GM19463 (cell line): ENCODE data around the gene OTOF.

Source experiments
- ATAC-seq: cut with Tn5 transposase; IDR thresholded peaks from one replicate; pipeline ENCODE4 v1.9.1; 2021; ENCODE audit warnings: mild to moderate bottlenecking, moderate library complexity; ENCODE audit not compliant: unreplicated experiment

Gene OTOF

DNA sequence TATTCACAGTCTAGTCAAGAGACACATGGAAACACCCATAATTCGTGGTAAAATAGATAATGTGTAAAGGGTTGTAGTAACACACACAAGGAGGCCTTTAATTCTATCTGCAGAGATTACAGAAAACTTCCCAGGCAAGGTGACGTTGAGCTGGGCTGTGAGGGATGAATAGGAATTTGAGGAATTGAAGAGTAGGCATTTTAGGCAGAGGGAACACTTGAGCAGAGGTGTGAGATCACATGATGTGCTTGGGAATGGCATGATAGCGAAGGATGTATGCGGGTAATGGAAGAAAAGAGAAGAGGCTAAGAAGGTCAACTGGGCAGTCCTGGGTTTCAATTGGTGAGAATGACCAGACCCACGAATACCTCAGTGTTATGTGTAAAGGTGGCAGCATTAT, 56.0 kb downstream of the OTOF start:
- ATAC-seq: no peak

DNA sequence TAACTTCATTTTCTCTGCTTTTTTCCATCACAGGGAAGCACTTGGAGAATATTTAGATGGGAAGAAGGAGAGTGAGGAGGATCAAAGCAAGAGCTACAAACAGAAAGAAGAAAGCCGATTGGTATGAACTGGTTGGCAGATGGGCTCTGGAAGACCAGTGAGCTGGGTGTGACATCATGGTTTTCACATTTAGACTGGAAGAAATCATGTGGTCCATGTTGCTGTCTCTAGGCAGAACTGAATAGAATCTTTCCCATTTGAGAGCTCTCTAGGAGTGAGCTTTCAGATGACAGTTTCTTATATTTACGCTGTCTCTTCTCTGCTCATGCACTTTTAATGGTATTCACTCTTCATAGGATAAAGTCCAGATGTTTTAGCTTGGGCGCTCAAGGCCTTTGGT, 63.6 kb downstream of the OTOF start:
- no peak for ATAC-seq

DNA sequence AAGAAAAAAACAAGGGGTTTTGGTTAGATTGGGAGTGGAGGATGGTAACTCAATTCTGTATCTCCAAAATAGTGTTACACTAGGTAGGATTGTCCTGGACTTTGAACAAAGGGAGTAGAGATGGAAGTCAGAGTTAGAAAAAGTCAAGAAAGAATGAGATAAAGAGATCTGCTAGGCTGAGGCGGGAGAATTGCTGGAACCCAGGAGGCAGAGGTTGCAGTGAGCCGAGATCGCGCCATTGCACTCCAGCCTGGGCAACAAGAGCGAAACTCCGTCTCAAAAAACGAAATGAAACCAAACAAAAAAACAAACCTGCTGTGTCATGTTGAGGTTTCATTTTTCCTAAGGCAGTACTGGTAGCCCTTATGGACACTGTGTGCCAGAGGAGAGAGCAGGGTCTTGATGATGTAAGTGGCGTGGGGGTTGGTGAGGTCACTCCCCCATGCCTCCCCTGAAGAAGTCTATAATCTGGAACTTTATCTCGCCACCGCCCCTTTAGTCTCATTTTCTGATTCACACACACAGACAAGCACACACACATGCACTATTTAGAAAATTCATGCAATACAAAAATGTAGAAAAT, 65.7 kb downstream of the OTOF start:
- peak; percentile 95 for ATAC-seq

DNA sequence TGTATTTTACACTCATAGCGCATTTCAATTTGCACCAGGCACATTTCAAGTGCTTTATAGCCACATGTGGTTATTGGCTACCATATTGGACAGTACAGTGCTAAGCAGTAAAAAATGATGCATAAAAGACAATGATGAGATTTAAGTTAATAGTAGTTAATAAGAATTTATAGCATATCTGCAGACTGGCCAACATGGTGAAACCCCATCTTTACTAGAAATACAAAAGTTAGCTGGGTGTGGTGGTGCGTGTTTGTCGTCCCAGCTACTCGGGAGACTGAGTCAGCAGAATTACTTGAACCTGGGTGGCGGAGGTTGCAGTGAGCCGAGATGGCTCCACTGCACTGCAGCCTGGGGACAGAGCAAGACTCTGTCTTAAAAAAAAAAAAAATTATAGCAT, 66.5 kb downstream of the OTOF start:
- ATAC-seq: no peak

DNA sequence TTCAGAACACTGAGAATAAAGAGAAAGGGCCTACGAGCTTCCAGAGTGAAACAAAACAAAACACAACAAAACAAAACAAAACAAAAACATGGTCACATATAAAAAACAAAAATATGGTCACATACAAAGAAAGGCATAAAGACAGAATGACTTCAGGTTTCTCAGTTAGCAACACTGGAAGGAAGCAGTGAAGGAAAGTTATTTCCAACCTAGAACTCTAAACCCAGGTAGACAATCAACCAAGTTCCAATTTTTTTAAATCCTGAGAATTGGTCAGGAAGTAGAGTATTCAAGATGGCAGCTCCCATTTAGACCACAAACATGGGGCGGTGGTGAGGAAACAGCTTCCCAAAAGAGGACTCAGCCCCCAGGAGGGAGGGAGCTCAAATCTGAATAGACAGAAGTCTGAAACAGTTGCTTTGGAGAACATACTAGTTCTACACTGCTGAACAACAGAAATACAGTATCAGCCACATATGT, 67.1 kb downstream of the OTOF start:
- no peak for ATAC-seq

DNA sequence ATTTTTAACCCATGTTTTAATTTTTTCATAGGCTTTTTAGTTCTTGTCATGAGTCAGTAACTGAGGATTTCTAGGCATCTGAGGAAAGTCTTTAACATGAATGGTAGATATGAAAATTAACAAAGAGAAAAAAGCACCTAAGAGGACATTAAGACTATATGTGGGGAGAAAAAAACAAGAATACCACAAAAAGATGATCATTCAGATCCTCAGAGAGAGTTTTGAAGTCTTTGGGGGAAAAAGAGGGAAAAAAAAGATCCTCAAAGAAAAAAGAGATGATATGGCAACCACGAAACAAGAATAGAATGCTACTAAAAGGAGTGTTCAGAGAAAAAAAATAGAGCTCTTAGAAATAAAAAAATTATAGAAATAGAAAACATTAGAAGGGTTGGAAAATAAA, 68.1 kb downstream of the OTOF start:
- no peak for ATAC-seq

DNA sequence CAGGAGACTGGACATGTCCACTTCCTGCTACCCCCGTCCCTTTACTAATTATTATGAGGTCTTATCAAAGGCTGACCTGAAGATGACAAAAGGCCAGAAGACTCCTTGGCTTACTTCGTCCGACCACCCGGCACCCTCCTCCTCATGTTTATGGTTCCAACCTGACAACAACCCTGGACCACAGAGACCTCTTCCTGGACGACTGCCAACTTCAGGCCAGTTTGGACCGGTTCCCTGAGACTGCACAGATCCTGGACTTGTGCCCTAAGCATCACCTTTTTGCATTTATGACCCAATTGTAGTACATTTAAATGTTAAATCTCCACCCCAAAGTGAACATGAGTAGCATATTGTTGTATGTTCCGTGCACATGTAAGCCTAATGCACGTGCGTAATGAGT, 70.4 kb downstream of the OTOF start:
- ATAC-seq: no peak
